AG09309 (cell line): ENCODE results near the gene MAP3K7CL.

Source experiments
- DNase-seq: peaks from one replicate; pipeline ENCODE4 v3.0.0-alpha.2; 2010; ENCODE audit warnings: low read depth
- H3K4me3 ChIP-seq: 2 replicates; pipeline ENCODE4 v1.5.1; 2011; ENCODE audit warnings: mild to moderate bottlenecking, low read depth, low read length, moderate library complexity; ENCODE audit not compliant: control insufficient read depth
- CTCF ChIP-seq: IDR thresholded peaks from 2 replicates; pipeline ENCODE4 v1.5.1; 2011; ENCODE audit warnings: mild to moderate bottlenecking, low read depth, low read length, inconsistent platforms; ENCODE audit not compliant: insufficient read depth, control insufficient read depth; ENCODE audit errors: missing control alignments

Gene MAP3K7CL

GRCh38 chr21:29125979-29126378, 4.5 kb upstream of the MAP3K7CL start:
- no peak overlapping the region for H3K4me3 ChIP-seq
- no peak for TF ChIP-seq CTCF
- no peak for DNase-seq

- no peak for TF ChIP-seq CTCF
- no peak for DNase-seq
- no peak overlapping the region for H3K4me3 ChIP-seq
These were observed 2.8 kb downstream of the MAP3K7CL start for GRCh38 chr21:29133241-29133640.

DNA sequence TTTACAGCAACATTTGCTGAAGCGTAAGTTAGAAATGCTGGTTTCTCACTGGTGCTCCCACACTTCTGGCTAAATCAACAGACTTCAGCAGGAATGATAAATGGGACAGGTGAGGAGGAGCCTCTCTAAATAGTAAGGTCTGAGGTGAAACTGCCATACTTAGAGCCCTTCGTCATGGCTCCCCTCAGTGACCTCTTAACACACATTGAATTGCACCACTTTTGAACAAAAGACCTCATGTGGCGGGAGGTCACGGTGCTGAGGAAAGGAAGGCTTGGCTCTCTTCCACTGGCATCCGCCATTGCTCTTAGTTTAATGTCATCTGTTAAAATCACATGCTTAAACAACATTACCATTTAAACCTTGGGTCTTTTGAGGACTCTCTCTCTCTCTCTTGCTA, 3.4 kb downstream of the MAP3K7CL start:
- DNase-seq = no peak
- no peak for TF ChIP-seq CTCF

DNA sequence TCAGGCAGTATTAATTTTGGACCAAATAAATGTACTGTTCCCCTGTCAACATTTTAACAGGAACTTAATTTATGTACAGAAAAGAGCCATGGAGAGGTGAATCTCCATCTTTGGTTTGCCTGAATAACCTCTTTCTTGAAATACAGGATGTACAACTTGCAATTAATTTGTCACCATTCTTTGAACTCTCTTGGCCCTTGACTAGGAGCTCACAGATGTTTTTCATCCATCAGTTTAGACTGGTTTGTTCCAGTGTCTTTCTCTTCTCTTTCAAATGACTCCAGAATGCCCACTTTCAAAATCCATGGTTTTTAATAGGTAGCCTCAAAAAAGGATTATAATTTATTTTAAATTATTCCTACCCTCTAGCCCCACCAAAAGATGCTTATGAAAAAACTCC, 5.0 kb downstream of the MAP3K7CL start:
- DNase-seq = no peak
- TF ChIP-seq CTCF = no peak
- no peak overlapping the region for H3K4me3 ChIP-seq

More for the DNA sequence above, 3.4 kb downstream of the MAP3K7CL start:
- H3K4me3 ChIP-seq = no peak overlapping the region

DNA sequence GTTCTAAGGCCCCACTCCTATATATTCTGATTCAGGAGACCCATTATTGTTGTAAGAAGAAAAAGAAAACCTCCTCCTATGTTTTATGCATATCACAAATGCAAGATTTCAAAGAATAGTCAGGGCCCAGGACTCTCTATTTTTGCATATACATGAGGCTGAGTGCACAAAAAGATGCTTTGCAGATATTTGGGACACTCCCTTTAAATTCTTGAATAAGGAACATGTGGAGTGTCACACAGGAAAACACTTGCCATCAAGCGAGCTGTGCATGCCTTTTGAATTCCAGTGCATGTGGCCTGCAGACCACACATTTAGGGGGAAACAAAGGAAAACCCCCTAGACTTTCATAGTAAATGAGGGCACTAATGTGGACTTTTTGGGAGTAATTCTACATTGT, 5.6 kb downstream of the MAP3K7CL start:
- no peak for TF ChIP-seq CTCF
- DNase-seq = no peak
- no peak overlapping the region for H3K4me3 ChIP-seq

GRCh38 chr21:29144736-29145353, 14.4 kb downstream of the MAP3K7CL start:
- no peak overlapping the region for H3K4me3 ChIP-seq
- no peak for DNase-seq
- no peak for TF ChIP-seq CTCF

DNA sequence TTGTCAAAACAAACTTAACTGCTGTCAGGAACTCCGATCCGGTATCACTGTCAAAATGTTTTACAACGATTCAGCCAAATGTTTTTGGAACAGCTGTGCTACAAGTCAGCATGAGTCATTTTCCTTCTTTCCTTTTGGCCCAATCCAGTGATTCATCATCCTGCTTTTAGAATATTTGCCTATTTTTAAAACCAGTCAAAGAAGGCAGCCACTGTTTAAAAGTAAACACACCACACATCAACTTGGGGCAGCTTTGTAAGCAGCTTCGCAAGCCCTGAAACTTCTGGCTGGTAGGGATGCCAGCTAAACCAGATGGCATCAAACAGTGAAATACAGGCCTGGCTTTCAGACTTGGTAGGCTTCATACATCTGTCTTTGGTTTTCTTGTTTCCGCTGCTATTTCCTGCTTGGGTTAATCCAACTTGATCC, 14.9 kb downstream of the MAP3K7CL start:
- no peak for TF ChIP-seq CTCF
- DNase-seq = peak; percentile 65
- H3K4me3 ChIP-seq = no peak overlapping the region
